ENCODE data around the gene SLC35B2.
A peak's percentile ranks its signal among the peaks of the same experiment; 100 is the strongest.

The SLC35B2 gene

DNA sequence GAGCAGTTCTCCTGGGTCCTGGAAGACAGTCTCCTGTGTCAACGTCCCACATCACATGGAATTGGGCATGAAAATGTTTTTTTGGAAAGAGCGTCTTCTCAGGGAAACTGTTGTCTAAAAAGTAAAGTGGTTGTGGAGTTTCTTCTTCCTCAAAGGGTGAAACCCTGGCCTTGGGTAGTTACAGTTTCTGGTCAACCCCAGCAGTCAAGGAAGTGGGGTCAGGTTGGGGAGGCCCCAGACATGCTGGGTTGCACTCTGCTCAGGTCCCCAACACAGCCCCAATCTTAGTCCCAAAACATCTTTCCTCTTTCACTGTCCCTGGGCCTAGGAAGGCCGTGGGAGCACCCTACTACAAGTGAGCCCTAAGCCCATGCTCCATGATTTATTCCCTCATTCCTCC lies 9.0 kb upstream of the SLC35B2 start:
- no peak for DNase-seq

DNA sequence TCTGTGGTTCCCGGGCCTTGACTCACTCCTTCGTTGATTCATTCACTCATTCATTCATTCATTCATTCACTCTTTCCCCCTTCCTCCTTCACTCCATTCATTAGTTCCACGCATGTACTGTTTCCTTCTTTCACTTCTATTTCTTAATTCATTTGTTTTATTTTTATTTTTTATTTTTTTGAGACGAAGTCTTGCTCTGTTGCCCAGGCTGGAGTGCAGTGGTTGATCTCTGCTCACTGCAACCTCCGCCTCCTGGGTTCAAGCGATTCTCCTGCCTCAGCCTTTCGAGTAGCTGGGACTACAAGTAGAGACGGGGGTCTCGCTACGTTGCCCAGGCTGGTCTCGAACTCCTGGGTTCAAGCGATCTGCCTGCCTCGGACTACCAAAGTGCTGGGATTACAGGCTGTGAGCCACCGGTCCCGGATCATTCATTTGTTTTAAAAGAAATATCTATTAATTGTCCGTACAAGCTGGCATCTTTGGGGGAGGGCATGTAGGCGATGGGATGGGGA lies 8.4 kb upstream of the SLC35B2 start:
- DNase-seq: no peak

DNA sequence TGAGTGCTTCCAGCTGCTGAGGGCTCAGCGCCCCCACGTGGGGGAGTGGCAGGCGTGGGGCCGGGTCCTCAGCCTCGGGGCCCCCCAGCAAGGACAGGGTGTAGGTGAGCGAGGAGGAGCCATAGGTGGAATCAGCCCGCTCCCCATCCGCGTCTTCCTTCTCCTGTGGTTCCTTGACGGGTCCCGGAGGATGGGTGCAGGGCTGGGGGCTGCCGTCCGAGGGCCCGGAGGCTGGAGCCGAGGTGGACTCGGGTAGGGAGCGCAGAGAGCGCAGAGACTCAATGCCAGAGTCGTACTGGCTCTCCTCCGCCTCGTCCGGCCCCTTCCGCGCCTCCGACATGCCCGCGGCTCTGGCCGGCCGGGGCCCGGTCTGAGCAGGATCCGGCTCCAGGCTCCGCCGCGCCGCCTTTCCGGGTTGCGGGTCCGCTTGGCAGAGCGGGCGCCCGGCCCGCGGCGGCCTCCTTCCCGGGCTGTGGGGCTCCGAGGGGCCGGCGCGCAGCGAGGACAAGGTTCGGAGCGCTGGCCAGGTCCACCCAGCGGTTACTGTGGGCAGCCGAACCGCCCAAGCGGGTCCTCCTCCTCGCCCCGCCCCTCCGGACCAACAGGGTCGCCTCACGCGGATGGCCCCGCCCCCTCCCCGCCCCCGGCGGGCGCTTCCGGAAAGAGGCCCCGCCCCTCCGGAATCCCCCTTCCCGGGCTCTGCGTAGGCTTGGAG lies 7.8 kb upstream of the SLC35B2 start, which contains the start of gene NFKBIE:
Gene NFKBIE (minus strand): TSS at position 545 of the 715 bp plus-strand sequence. CDS start 205 bp downstream, at position 340.
- peak; percentile 77 for DNase-seq

DNA sequence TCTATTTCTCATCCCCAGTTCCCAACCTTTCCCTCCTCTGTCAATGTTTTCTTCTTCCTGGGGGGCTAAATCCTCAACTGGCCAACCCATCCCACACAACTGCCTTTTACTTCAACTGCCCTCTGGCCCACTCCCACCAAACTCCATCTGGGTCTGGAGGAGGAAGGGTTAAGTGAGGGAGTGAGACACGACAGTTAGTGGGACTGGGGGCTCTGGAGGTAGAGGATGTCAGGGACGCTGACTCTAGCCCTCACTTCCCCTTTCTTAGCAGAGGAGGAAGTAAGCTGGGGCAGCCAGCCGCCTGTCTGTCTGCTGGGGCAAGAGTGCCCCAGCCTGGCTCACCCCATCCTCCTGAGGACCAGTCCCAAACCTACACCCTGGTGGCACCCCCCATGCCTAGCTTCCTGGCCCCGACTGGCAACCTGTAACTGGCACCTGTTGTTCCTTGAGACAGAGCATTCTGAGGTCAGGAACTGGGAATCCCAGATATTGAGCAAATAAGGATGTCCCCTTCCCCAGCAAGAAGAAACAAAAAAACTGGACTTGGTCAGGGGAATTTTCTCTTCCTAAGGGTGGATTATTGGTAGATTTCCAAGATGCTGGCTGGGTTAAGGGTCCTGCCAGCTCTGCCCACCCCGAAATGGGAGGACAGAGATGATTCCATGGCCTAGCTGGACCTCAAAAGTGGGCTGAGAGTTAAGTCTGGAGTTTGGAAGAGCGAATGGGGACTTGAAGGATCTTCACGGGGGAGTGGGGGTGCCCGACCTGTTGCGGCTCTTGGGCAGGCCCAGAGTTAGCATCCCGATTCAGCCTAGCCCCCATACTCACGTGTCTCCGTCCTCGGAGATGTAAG lies 7.1 kb upstream of the SLC35B2 start:
- peak; percentile 47 for DNase-seq

DNA sequence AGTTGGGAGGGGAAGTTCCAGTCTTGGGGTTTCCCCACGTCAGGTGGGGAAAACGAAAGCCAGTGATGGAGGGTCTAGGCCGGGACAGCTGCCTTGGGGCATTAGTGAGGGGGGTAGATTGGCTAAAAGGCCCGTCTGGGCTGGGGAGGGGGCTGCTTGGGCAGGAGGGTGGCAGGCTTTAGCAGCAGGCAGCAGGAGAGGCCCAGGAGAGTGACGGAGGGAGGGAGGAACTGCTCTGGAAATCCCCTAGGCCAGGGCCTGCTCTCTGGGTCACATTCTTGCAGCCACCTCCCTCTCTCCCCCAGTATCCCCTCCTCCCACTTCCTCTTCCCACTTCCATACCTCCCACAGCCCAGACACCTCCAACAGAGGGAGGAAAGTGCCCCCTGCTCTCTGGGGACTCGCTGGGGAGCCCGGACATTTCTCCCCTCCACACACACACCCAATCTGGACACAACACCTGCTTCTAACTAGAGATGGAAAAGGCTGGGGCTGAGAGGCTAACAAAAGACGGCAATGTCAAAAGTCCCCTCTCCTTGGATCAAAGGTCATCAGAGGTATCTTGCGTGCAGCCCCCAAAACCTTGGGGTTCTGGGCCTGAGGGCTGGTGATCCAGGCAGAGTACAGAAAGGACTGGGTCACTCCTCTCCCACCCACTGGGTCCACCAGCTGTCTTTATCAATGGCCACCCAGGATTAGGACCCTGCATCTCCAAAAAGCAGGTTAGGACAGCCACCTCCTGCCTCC lies 6.2 kb upstream of the SLC35B2 start:
- no peak for DNase-seq

DNA sequence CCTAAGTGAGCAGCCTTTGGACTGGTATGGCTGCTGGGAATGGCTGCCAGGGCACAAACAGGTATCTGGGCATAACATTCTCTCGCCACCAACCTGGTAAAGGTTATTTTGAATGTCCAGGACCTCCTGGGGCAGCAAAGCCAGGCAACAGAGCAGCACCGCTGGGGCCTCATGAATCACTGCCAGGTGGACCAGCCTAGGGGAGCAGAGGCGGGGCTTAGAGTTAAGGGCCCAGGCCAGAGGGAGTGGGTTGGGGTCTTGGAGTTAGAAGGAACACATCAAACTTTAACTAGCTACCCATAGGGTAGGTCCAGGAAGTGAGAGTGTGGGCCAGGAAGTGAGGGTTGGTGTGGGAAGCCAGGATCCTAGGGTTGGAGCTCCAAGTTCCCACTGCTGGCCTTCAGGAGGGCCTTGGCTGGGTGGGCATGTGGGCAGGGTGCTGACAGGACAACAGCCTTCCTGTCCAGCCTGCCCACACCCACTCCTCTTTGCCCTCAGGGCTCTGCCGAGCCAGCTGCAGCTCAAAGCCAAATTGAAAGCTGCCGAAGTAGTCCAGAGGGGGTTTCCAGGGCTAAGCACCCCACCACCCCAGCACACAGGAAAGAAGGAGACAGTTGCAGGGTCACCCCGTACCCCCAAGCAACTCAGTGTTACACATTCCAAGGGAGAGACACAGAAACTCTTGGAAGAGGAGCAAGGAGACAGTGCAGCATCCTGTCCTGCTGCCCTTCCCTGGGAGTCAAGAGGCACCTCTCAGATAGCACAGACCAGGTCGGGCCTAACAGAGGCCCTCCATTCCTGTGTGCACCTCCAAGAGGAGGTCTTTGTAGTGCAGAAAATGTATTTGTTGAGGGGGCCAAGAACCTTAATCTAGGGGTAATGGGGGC lies 5.4 kb upstream of the SLC35B2 start:
- DNase-seq: no peak

DNA sequence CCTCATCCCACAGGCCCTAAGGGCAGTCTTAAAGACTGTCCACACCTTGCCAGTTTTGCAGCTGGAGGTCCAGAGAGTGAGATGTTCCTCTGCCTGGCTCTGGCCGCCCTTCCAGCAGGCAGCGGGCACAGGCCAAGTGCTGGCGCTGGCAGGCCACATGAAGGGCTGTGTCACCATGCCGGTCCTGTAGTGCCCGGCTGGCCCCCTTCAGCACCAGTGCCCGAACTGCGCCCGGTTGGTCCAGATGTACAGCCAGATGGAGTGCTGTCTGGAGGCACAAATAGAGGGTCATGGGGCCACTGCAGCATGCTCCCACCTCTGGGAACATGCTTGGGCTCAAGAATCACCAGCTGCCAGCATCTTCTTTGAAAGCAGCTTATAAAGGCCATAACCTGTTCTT lies 4.3 kb upstream of the SLC35B2 start:
- DNase-seq: no peak

DNA sequence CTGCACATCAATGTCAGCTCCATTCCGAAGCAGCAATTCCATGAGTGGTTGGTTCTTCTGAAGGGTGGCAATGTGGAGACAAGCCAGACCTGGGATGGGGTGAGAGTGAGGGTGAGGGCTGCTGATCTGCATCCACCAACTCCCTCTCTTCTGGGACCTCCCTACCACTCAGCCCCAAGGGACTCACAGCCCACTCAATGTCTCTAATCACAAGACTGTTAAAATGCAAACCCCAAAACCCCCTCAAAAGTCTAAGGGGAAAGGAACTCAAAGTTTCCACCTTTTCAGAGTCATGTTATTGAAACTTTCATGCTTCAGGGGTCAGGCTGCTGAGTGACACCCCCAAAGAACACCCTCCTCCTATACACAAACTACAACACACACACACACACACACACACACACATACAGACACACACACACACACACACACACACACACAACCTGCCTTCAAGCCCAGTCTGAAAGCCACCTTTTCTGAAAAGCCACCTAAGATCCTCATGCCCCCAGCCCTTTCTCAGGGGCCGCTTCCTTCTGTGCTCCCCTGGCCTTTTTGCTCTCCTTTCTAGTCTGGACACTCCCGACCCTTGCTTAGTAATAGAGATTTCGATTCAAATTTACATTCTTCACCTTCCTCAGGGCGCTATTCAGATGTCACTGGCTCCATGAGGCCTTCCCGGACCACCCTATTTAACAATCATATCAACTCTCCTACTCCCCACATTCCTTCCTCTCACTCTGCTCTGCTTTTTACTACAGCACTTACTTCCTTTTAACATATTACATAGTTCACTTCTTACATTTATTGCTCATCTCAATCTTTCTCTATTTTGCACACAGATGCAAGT lies 3.3 kb upstream of the SLC35B2 start:
- DNase-seq: no peak

DNA sequence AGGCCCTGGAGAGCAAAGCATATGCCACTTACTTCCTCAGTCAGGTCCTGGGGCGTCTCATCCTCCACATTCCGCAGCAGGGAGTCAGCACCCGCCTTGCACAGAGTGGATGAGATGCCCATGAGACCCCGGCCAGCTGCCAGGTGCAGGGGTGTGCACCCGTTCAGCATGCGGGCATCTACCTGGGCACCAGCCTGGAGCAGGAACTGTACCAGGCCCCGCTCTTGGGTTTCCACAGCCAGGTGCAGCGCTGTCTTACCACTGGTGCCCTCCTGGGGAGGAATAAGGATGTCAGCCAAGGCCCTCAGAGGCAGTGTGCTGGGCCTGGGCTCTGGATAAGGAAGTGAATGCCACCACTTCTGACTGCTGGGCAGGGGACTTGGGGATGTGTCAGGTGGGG lies 2.7 kb upstream of the SLC35B2 start:
- no peak for DNase-seq

DNA sequence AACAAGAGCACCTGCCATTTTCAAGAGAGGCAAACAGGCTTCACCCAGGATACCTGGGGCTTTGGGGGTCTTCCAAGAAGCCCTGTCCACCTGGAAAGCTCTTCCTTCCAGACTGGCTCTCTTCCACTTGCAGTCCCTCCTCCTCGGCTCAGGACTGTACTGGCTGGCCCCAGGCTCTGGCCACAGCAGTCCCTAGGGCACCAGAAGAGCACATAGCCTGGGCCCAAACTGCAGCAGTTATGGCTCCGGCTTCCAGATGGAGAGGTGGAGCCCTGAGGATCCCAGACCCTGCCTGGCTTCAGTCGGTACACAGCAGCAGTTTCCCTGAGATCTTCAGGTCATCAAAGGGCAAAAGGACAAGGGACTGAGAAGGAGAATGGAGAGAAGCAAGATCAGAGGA lies 1.6 kb upstream of the SLC35B2 start:
- no peak for DNase-seq

DNA sequence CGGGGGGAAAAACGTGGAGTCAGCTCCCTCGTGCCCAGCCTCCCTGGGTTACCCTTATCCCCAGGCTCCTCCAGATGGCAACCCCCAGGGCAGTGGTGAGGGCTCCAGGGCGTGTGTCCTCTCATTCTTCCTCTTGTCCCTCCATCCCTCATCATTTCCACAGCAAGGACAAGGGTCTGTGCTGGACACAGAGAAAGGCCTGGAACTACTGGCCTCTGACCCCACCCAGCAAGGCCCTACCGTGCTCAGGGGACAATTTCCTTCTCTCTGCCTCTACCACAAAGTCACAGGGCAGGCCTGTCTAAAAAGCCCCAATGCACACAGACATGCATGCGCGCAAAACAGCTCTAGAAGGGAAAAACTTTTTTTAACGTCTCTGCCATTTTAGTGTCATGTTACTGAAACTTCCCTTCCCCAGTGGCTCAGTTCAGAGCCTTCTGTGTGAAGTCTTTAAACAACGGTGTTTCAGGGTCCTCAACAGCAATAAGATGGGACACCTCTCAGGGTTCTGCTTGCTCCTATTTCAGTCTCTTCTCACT lies 1.1 kb upstream of the SLC35B2 start:
- DNase-seq: no peak

DNA sequence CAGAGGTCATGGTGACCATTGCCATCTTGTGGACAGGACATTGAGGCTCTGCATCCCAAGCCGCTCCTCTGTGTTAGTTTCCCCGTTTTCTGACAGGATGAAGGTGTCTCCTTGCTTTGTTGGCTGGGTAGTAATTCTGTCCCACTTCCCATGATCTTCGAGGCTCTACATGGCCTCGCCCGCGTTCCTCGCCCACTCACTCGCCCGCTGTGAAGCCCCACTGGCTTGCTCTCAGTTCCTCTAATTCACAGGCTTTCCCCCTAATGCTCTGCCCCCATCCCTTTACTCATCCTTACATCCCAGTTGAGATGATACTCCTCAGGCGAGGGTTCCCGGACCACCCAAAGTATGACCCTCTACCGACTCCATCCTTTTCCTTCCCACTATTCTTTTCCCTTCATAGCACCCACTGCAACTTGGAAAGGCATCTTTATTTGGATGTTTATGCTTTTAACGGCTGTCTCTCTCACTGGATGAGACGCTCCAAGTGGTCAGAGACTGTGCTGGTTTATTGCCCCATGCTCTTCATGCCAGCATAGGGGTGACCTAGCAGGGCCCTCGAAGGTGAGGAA lies 511 bp upstream of the SLC35B2 start:
- no peak for DNase-seq

DNA sequence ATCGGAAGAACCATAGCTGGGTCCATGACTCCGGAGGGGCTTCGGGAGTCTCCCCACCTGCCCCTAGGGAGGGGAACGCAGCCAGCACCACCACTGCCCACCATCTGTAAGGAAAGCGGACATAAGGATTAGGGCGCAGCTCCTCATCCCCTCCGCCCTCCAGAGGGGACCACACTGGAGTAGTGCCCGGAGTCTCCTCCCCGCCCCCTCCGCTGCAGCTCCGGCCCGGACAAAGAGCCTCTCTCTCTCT lies 628 bp downstream of the SLC35B2 start:
- DNase-seq: no peak

DNA sequence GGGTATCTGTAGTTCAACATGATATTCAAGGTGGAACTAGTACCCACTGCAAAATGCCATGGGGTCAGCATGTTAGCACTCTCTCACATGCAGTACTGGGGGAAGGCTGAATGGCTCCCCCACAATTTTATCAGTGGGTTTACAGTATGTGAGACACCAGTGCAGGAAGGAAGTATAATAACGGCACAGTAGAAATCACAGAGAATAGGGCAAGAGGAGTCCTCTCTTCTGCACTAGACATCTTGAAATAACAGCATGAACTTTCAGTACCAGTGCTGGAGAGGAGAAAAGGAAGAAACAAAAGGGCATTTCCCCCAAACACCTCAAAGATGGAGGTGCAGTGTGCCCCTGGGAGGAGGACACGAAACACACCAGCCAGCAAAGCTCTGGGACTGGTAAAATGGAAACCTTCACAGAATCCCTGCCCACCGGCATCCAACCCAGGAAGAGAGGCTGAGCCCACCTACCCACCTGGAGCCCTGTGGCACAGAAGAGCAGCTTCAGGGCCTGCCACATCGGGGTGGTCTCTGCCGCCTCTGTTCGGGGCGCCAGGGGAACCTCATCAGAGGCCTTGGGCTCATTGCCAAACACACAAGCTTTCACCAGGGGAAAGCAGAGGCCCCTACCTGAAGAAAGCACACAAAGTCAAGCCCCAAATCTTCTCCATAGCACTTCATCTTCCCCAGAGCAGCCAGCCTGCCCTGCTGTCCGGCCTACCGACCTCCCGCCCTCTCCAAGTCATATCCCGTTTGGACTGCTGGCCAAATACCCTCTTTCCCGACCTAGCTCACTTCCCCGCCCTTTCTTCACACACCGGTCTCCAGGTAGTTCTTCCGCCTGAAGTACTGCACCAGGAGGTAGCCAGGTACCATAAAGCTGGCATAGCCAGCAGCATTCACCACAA lies 1.2 kb downstream of the SLC35B2 start:
- peak; percentile 50 for DNase-seq

DNA sequence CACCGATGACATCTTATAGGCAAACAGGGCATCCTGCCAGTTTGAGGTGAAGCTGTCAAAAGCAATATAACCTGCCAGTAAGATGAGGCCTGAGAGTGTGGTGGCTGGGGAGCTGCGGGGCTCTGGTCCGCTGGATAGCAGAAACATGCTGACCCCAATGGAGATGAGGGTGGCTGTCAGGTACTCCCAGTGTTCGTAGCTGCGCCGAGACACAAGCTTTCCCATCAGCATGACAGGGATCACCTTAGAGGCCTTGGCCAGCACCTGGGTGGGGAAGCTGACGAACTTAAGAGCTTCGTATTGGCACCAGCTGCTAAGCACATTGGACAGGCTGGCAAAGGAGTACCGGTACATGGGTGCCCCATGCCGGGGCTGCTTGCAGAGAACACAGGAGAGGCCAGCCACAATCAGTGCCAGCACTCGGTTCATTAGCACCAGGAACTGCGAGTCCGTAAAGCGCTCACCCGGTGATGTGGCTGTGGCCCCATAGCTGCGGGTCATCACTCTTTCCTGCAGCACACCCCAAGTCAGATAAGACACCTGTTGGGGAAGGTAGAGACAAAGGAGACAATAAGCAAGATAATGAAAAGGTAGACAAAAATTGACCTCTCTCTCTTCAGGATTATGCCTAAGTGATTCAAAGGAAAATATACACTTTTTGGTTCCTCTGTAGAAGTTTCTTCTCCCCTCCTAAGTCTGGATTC lies 2.1 kb downstream of the SLC35B2 start:
- DNase-seq: peak; percentile 40

DNA sequence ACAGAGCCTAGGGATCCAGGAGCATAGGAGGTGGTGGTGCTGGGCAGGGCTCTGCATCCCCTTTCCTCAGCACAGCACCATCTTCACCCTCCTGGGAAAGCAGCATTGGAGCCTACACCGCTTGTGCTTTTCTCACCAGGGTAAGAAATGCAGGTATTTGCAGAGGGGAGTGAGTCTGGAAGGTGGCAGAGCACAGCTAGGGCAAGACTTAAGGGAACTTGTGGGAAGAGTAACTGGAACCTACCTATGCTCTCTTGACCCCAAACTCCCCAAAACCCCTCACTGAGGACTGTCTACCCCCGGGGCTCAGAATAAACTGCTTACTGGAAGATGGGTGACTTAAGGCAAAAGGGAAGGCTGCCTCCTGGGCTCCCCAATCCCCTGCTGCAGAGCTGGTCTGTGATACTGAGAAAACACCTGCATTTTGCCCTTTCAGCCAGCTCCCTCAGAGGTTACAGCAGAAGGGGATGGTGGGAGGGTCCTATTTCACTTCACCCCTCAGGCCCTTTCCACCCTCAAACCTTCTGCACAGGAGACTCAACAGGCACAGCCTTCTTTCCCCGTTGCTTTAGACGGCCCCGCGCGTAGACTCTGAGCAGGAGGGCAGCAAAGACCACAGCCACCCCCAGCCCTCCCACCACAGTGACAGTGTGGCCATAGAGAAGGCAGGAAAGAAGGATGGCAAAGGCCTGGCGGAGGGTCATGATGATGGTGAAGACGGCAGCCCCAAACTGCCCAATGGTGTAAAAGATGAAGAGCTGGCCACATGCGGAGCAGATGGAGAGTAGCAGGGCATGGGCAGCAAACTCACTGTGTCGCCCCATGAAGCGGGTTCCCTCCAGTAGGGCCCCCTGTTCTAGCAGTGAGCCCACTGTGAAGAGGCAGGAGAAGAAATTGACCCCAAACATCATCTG lies 2.9 kb downstream of the SLC35B2 start:
- DNase-seq: no peak

DNA sequence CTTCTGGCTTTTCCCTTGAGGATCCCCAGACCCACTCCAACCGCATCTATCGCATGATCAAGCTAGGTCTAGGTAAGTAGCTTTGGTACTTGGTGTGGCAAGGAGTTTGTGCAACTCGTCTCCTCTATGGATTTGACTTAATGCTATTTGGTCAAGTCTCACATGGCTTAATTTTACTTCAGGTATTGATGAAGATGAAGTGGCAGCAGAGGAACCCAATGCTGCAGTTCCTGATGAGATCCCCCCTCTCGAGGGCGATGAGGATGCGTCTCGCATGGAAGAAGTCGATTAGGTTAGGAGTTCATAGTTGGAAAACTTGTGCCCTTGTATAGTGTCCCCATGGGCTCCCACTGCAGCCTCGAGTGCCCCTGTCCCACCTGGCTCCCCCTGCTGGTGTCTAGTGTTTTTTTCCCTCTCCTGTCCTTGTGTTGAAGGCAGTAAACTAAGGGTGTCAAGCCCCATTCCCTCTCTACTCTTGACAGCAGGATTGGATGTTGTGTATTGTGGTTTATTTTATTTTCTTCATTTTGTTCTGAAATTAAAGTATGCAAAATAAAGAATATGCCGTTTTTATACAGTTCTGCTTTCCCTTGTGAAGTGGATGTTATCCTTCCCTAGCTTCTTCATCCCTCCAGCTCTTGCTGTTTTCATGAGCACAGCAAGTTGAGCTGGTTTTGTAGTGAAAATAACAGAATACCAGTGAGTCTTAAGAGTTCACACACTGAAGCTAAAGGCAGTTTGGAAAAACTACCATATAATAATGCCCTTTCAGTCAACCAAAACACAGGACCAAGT lies 3.8 kb downstream of the SLC35B2 start:
- DNase-seq: peak; percentile 82

Data from hematopoietic multipotent progenitor cell treated with erythropoietin and hydrocortisone succinate and interleukin-3 and kit ligand, for 8 days (in vitro differentiated cells).